GM19238 (cell line): ENCODE measurements around the gene DLL4.
"Not testable (repeated sequence)": the region's sequence is repeated elsewhere in the genome, so short reads cannot be mapped to it uniquely, and the experiment has no call there.

Experiments
- DNase-seq: peaks from one replicate; pipeline ENCODE4 v3.0.0; 2011; ENCODE audit warnings: low spot score; ENCODE audit not compliant: insufficient read length

Gene DLL4

DNA sequence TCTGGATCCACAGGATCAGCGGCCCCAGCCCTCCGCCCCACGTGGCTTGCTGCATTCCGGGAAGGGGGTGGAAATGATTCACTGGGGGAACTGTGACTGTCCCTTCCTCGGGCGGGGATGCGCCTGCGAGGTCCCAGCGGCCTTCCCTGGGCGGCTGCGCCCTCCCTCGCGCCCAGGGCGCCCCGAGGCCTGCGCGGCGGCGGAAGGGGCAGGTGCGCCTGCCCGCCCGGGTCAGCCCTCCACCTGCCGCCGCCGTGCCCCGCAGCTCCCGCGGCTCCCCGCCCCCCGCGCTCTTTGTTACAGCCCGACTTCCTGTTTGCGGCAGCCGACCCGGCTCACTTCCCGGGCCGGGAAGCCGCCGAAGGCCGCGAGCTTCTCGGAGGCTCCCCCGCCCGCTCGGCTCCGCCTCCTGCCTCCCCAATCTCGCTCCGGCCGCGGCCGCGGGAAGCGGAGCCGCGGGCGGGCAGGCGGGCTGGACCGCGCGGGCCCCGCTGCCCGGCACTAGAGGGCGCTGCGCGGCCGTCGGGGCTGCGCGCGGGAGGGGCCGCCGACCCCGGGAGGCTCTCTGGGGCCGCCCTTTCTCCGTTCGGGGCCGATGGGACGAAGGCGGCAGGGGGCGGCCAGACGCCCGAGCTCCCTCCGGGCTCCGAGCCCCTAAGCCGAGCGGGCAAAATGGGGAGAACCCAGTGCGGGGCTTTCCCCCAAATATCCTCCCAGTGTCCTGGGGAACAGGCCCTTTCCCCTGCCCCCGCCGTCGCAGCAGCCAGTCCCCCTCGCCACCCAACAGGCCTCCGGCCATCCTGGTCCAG lies 12.6 kb downstream of the DLL4 start:
- DNase-seq: peak; percentile 91

DNA sequence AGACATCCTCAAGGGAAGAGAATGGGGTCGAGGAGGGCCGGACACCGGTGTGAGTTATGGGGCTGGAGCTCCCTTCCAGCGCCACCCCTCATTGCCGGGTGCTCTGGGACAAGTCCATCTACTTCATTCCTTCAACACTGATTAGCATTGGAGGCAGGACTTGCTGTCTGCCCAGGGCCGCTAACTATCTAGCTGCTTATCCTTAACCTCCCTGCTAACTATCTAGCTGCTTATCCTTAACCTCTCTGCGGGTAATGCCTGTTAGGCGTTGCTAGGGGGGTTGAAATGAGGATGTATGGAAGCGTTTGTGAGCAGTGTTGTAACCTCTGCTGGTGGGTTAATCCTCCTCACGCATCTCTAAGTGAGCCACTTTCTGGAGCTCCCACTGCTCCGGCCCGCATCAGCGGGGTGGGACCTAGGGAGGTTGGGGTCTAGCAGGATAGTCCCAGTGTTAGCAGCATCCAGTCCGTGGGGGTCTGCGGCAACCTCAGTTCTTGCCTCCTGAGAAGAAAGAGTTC lies 13.3 kb downstream of the DLL4 start:
- DNase-seq: no peak

DNA sequence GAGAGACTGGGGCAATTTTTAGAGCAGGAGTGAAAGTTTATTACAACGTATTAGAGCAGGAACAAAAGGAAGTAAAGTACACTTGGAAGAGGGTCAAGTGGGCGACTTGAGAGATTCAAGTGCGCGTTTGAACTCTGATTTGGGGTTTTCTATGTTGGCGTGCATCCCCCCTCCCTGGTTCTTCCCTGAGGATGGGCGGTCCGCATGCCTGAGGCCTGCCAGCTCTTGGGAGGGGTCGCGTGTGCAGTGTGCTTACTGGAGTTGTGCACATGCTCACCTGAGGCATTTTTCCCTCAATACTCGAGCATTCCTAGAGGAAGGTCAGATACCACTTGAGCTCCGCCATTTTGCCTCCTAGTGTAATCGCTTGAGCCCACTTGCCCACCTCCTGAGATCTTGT lies 13.7 kb downstream of the DLL4 start:
- DNase-seq: no peak

DNA sequence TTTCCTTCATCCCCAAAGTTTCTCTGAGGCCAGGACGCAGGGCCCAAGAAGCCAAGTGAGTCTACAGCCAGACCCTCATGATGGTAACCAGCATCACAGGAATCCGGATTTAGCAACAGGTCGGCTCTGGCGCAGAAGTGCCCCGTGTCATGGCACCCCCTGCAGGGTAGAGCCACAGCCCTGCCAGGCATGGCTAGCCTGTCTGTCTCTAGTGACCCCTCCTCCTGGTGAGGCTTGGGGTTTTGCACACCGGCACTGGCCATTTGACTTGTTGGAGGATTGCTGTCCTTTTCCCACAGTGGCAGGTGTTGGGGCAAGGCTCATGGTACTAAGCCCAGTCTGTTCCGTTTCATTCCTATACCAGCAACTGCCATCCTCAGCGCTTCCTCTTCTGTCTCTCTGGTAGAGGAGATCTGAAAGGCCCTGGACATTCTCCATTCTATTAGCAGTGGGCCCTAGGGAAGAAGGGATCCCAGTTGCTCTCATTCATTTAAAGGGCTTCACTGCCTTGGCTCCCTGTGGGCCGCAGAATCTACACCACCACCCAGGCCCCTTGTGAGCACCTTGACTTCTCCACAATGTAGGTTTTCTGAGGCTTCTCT lies 14.7 kb downstream of the DLL4 start:
- no peak for DNase-seq

DNA sequence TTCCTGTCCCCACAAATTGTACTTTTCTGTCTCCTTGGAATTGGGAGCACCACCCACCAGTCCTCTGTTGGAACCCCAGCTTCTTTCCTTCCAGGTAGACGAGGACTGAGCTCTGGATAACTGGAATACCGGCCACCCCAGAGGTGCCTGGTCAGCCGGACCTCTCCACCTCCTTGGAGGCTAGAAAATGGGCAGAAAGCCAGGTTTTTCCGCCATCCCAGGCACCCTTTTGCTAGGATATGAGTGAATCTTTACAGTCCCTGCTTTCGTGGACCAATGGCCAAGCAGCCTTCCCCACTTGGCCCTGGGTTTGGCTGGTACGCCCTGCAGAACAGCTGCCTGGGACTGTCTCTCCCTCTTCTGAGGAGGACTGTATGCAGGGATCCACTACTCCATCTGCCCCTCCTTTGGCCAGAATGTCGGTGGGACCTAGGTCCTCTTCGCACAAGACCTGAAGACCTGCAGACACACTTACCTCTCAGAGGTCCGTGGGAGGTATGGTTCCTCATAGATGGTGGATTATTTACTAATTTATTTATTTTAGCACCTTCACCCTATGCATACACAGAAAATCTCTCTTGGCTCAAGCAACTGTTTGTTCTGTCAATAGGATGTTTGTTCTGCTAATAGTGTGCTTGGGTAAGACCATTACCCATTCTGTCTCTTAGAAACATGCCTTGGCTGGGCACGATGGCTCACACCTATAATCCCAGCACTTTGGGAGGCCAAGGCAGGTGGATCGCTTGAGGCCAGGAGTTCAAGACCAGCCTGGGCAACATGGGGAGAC lies 15.6 kb downstream of the DLL4 start:
- no peak for DNase-seq

DNA sequence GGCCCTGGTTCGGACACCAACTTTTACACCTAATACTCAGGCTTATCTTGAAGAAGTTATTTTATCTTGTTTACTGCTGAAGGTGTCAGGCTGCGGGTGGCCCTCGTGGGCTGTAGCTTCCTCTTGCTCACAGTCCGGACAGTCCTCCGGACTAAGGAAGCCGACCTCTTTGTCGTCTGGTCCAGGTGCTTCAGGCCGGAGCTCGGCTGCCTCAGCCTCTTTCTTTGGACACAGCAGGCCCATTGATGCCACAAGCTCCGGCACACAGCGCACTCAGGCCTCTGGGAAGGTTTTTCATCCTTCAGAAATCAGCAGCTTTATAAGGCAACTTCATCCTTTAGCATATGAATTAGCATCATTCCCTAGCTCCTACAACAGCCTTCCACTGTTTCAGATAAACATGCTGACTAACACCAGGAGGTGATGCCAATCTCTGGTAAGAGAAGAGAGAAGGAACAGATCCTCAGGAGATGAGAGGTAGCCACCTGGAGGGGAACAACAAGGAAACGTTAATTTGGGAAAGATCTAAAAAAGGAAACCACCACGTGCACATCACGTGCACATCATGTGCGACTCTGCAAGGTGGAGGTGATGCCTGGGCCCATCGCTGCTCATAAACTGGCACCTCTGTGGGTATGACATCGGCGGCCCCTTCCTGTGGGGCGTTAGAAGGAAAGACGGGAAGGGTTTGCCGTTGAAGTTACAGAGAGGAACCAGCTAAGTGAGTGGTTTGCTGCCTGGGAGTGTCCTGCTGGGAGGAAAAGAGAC lies 19.8 kb downstream of the DLL4 start:
- no peak for DNase-seq

DNA sequence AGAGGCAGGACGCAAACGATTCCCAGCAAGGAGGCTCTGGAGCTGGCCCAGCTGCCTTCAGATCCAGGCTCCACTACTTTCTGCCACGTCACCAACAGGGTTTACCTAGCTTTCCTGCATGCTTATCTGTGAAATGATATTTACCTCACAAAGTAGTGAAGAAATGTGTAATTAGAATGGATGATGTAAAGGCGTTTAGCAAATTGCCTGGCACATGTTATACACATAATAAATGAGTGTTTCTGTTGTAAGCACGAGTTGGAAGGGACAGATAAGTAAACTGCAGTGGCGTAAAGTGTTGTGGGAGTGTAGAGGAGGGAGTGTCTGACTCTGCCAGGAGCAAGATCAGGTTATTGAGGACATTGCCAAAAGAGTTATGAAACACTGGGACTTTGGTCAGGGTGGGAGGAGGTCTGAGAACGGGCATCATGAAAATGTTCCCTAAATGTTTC lies 20.6 kb downstream of the DLL4 start:
- no peak for DNase-seq

DNA sequence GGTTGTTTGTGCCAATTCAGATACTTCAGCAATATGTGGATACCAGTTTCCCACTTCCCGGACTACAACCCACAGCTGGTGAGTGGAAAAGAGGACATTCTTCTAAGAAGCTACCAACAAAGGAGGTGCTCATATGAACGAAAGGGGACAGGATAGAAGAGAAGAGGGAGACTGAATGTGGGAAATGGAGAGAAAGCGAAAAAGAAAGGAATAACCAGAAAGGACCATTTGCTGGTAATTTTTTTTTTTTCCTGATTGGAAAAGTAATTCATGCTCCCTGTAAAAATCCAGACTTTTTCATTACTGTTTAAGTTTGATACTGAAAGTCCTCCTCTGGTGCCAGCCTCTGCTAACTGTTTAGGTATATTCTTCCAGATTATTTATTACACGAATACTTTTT lies 22.6 kb downstream of the DLL4 start:
- no peak for DNase-seq

DNA sequence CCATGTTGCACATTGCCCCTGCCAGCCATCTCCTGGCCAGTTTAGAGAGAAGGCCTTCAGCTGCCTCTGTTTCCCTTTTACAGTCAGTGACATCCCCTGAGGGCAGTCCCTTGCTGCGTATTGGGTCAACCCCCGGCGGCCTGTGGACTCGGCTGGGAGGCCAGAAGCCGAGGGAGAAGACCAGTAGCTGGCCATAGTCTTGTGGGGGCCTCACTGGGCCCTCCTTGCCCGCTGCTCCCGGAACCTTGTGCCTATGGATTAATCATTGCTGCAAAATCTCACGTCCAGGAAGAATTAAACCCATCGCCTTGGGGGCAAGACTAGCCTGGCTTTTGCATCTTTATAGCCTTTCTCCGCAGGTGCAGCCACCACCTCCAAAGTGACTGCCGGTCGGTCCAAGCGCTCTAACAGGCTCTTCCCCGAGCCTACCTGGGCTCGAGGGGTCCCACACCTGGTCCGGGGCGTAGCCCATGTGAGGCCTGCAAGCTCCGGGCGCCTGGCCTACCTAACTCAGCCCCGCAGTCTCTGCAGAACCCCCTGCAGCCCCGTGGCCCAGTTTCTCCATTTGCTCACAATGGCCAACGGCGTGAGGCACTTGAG lies 23.3 kb downstream of the DLL4 start:
- no peak for DNase-seq

DNA sequence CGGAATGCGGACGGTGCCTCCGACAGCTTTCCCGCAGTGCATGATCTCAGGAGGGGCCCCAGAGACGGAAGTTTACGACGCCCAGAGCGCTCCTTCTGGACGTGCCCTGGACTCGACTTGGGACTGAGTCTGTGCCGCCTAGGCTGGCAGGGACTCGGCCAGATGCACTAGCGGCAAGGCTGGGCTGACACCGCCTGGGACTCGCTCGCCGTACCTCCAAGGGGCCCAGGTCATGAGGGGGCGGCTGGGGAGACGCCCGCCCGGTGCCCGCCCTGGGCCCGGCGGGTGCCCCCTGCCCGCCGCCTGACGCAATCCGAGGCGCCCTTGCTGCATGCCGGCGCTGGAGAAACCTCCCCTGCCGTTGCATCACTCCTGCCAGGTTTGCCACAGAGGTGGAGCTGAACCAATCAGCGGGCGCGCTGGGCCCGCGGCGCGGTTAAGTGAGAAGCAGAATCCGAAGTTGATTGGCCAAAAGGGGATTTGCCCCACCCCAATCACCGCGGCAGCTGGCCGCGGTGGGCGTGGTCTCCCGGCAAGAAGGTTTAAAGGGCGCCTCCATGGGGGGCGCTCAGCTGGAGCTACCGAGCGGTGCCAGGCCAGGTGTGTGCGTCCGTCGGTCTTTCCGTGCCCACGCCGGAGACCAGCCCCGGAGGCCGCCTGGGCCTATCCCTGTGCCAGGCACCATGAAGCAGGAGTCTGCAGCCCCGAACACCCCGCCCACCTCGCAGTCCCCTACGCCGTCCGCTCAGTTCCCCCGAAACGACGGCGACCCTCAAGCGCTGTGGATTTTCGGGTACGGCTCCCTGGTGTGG lies 24.0 kb downstream of the DLL4 start, which contains the start of gene CHAC1:
Gene CHAC1, plus strand, starts transcription at position 571 of the 812 bp plus-strand sequence. Its CDS starts 113 bp downstream, at position 684.
- peak; percentile 99 for DNase-seq

DNA sequence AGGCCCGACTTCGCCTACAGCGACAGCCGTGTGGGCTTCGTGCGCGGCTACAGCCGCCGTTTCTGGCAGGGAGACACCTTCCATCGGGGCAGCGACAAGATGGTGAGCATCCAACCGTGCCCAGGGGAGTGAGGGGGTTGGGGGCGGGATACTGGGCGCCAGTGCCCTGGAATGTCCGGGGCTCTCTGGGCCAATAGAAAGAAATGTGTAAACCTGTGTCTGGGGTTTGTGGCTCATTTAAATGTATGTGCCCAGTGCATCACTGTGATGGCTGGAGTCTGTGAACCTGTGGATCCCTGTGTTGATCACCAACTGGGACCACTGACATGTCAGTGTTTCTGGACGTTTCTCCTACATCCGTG lies 24.6 kb downstream of the DLL4 start:
- no peak for DNase-seq

DNA sequence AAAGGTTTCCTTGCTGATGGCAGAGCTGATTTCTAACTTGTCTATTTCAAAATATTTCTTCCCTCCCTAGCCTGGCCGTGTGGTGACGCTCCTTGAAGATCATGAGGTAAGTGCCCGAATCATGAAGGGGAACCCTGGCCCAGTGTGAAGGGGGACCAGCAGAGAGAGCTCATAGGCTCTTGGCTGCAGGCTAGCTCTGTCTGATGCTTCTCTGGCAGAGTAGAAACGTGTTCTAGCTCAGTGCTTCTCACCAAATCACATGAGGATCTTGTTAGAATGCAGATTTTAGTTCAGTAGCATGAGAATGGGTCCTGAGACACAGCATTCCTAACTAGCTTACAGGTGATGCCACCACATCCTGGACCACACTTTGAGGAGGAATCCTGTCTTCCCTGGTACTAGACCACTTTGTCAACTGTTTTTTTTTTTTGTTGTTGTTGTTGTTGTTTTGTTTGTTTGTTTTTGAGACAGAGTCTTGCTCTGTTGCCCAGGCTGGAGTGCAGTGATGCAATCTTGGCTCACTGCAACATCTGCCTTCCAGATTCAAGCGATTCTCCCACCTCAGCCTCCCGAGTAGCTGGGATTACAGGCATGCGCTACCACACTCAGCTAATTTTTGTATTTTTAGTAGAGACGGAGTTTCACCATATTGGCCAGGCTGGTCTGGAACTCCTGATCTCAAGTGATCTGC lies 25.2 kb downstream of the DLL4 start:
- not testable (repeated sequence) for DNase-seq

DNA sequence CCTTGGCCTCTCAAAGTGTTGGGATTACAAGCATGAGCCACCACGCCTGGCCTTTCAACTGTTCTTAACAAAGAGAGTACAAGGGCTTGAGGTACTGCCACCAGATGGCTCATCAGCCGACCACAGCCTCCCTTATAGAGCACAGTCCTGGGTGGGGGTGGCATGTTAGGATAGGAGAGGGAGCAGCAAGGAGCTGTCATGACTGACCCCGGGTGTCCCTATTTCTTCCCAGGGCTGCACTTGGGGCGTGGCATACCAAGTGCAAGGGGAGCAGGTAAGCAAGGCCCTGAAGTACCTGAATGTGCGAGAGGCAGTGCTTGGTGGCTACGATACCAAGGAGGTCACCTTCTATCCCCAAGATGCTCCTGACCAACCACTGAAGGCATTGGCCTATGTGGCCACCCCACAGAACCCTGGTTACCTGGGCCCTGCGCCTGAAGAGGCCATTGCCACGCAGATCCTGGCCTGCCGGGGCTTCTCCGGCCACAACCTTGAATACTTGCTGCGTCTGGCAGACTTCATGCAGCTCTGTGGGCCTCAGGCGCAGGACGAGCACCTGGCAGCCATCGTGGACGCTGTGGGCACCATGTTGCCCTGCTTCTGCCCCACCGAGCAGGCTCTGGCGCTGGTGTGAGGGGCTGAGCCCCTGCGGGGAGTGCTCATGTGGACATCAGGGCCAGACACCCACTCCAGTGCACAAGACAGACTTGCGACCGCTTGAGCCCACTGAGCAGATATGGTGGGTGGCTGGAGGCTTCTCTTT lies 26.2 kb downstream of the DLL4 start:
- no peak for DNase-seq

DNA sequence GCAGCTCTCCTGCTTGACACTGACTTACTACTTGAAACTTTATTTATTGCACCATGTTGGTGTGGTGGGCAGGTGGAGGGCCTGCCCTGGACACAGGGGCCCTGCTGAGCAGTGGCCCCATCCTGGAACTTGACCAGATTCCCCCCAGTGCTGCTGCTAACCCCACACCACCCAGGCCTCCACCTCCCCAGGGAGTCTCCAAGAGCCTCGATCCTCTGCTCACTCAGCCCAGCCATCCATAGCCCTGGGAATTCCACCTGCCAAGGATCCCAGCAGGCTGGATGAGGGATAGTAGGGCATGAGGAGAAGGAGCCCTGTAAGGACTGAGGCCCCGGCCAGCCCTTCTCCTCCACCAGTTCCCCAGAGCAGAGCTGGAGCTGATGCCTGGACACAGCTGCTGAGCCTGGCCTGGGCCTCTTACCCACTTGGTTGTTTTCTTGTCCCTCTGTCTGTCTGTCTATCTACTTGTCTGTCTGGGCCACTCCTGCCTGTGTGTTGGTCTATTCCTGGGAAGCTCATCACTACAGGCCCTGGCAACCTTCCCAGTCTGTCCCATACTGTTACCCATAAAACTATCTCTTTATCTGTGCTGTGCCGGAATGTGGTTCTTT lies 26.9 kb downstream of the DLL4 start:
- DNase-seq: no peak

DNA sequence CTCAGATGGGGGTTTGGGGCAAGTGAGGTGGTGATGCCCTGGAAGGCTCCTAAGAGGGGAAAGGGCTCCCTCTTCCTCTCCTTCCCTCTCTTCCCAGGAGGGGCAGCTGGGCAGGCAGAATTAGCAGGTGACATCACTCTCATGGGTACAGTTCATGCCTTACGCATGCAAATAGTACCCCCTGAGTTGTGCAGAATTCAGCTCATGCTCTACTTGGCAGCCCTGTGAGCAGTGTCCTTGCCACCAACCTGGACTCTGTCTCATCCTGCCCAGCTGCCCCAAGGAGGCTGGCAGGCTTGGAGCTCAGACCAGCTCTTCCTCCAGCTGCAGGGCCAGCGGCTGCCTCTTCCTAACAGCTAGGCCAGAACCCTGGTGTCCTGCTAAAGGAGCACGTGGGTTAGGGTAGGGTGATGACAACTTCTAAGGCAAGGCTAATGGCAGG lies 27.4 kb downstream of the DLL4 start:
- DNase-seq: no peak

DNA sequence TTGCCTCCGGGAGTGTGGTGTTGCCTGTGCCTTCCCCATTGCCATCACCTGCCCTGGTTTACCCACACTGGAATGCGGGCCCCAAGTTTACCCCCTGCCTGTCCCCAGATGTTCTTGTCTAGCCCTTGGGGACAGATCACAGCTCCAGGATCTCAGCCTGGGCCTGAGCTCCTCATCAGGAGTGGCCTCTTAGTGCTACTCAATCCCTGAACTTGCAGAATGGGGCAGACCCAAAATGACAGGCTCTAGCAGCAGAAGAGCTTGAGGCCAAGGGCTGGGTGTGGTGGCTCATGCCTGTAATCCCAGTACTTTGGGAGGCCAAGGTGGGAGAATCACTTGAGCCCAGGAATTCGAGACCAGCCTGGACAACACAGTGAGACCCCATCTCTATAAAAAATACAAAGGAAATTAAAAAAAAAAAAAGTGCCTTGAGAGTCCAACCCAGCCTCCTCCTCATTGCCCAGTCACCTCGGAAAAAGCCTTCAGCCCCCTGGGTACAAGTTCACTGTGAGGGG lies 28.0 kb downstream of the DLL4 start:
- no peak for DNase-seq

DNA sequence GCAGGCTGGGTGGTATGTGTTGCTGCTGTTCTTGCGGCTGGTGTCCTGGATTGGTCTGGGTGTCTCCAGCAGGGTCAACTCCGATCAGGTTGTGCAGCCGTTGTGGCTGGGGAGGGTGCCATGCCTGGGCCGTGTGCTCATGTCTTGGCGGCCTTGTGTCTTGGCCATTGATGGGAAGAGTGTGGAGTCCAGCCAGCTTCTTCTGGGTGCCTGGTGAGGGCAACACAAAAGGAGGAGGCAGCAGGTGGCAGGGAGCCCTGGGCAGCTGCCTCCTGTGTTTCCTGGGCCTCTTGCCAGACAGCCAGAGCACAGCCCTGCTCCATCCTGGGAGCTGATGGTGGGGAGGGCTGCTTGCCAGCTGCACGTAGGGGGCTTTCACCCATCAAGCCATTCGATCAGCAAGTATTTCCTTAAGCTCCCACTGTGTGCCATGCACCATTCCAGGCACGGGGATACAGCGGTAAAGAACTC lies 28.5 kb downstream of the DLL4 start:
- DNase-seq: no peak

DNA sequence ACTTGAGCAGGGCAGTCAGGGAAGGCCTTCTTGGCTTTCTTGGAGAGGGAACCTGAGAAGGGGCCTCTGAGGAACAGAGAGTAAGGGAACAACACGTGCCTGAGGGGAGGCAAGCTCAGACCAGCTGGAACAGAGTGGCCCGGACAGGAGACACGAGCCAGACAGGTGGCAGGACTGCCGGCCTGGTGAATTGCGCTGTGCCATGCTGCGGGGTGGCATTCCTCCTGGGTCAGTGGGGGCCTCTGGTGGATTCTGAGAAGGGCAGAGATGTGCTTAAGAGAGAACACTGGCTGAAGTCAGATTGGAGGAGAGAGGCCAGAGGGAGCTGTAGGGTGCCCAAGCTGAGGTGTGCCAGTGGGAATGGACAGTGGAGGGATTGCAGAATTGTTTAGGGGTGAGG lies 29.0 kb downstream of the DLL4 start:
- no peak for DNase-seq
